NCI-H345 treated with DMSO at 0.1 percent for 48 hours (cell line): ENCODE data around the gene WASF3.

Experiments
- DNase-seq: peaks from one replicate; lab custom pipeline; 2025; ENCODE audit not compliant: unreplicated experiment; lab: John Stamatoyannopoulos, UW

WASF3 gene

GRCh38 chr13:26589226-26589625 is 31.7 kb downstream of the WASF3 start:
- no peak for DNase-seq

- DNase-seq = no peak
Measured at GRCh38 chr13:26589754-26590153, 32.3 kb downstream of the WASF3 start.

- DNase-seq = no peak
Measured at GRCh38 chr13:26590379-26590778, 32.9 kb downstream of the WASF3 start.

- DNase-seq = no peak
Measured at GRCh38 chr13:26590951-26591350, 33.5 kb downstream of the WASF3 start.

GRCh38 chr13:26591672-26592071 is 34.2 kb downstream of the WASF3 start:
- DNase-seq = no peak

GRCh38 chr13:26593661-26594060 is 36.2 kb downstream of the WASF3 start:
- DNase-seq = no peak

- DNase-seq = no peak
Measured at GRCh38 chr13:26594363-26594762, 36.9 kb downstream of the WASF3 start.

GRCh38 chr13:26596458-26596857 is 39.0 kb downstream of the WASF3 start:
- DNase-seq = no peak

- no peak for DNase-seq
Measured at GRCh38 chr13:26599403-26599802, 41.9 kb downstream of the WASF3 start.

GRCh38 chr13:26599860-26600259 is 42.4 kb downstream of the WASF3 start:
- DNase-seq = no peak

- DNase-seq = no peak
Measured at GRCh38 chr13:26600343-26600742, 42.9 kb downstream of the WASF3 start.

GRCh38 chr13:26601669-26602068 is 44.2 kb downstream of the WASF3 start:
- no peak for DNase-seq

- DNase-seq = no peak
Measured at GRCh38 chr13:26602783-26603182, 45.3 kb downstream of the WASF3 start.

GRCh38 chr13:26604784-26605545 is 47.5 kb downstream of the WASF3 start:
- DNase-seq = no peak

GRCh38 chr13:26605845-26606244 is 48.4 kb downstream of the WASF3 start:
- DNase-seq = no peak

GRCh38 chr13:26606631-26607030 is 49.1 kb downstream of the WASF3 start:
- no peak for DNase-seq

GRCh38 chr13:26614721-26615120 is 57.2 kb downstream of the WASF3 start:
- DNase-seq = no peak

GRCh38 chr13:26616126-26616525 is 58.6 kb downstream of the WASF3 start:
- DNase-seq = no peak

GRCh38 chr13:26618726-26619125 is 61.2 kb downstream of the WASF3 start:
- DNase-seq = no peak

GRCh38 chr13:26619358-26619757 is 61.9 kb downstream of the WASF3 start:
- no peak for DNase-seq

GRCh38 chr13:26621731-26622401 is 64.4 kb downstream of the WASF3 start:
- DNase-seq = no peak

GRCh38 chr13:26623125-26623524 is 65.6 kb downstream of the WASF3 start:
- no peak for DNase-seq

GRCh38 chr13:26624572-26624971 is 67.1 kb downstream of the WASF3 start:
- no peak for DNase-seq
